H54 (cell line): ENCODE measurements around the gene ZNF483.
A peak's percentile ranks its signal among the peaks of the same experiment; 100 is the strongest.
"Not testable (repeated sequence)": the region's sequence is repeated elsewhere in the genome, so short reads cannot be mapped to it uniquely, and the experiment has no call there.

Experiments
- DNase-seq: peaks from one replicate; pipeline ENCODE4 v3.0.0; 2011; ENCODE audit warnings: low spot score, mixed read lengths; ENCODE audit not compliant: insufficient read length
- FAIRE-seq: peaks from 3 replicates; lab custom pipeline; 2011; peaks lifted over from hg19 to GRCh38; lab: Jason Lieb, UNC
- POLR2A ChIP-seq: IDR thresholded peaks from 2 replicates; pipeline ENCODE4 v1.6.1; 2011; ENCODE audit warnings: low read depth, mild to moderate bottlenecking, low read length

ZNF483 gene

GRCh38 chr9:111613436-111614040 is 88.6 kb downstream of the ZNF483 start:
- no peak for TF ChIP-seq POLR2A
- no peak for FAIRE-seq
- DNase-seq = no peak

GRCh38 chr9:111615928-111616327 is 90.9 kb downstream of the ZNF483 start:
- DNase-seq (no peak), FAIRE-seq (no peak)
- no peak for TF ChIP-seq POLR2A

- FAIRE-seq, DNase-seq: not testable (repeated sequence)
These were observed 92.4 kb downstream of the ZNF483 start for GRCh38 chr9:111617349-111617748.

- no peak for DNase-seq
- TF ChIP-seq POLR2A = no peak
- FAIRE-seq = peak; percentile 52
These were observed 97.0 kb downstream of the ZNF483 start for GRCh38 chr9:111621895-111622480.

- no peak for TF ChIP-seq POLR2A
- DNase-seq = peak; percentile 55
- peak; percentile 95 for FAIRE-seq
These were observed 97.6 kb downstream of the ZNF483 start for GRCh38 chr9:111622626-111623025.
